Stimulated activated naive CD8-positive, alpha-beta T cell treated with anti-CD3 and anti-CD28 coated beads, Interleukin-15, amount 100 ng/mL, for 72 hours (primary cell): ENCODE data around the gene TMEM250.

ENCODE experiments used
- ATAC-seq: fragments of 150-1000 bp; cut with Tn5 transposase; 2 replicates; pipeline ENCODE4 v1.10.0; 2021; ENCODE audit warnings: mild to moderate bottlenecking, moderate library complexity
- DNase-seq, 2 donors: peaks; one replicate each; pipeline ENCODE4 v3.0.0; 2021 to 2022
- H3K27ac Mint-ChIP-seq, 2 donors: one replicate each; pipeline ENCODE4 v1.8.0; 2022; ENCODE audit warnings: mild to moderate bottlenecking in 2 of 2, mixed read lengths in 2 of 2, moderate library complexity in 2 of 2
- H3K27me3 Mint-ChIP-seq: one replicate; pipeline ENCODE4 v1.8.0; 2022; ENCODE audit warnings: mixed read lengths
- H3K4me1 Mint-ChIP-seq: one replicate; pipeline ENCODE4 v1.8.0; 2022; ENCODE audit warnings: mild to moderate bottlenecking, mixed read lengths
- H3K4me3 Mint-ChIP-seq, 2 donors: one replicate each; pipeline ENCODE4 v1.8.0; 2022; ENCODE audit warnings: mild to moderate bottlenecking in 2 of 2, mixed read lengths in 2 of 2, moderate library complexity in 1 of 2
- H3K9me3 Mint-ChIP-seq, 2 donors: one replicate each; pipeline ENCODE4 v1.8.0; 2022; ENCODE audit warnings: mixed read lengths in 2 of 2

Gene TMEM250

DNA sequence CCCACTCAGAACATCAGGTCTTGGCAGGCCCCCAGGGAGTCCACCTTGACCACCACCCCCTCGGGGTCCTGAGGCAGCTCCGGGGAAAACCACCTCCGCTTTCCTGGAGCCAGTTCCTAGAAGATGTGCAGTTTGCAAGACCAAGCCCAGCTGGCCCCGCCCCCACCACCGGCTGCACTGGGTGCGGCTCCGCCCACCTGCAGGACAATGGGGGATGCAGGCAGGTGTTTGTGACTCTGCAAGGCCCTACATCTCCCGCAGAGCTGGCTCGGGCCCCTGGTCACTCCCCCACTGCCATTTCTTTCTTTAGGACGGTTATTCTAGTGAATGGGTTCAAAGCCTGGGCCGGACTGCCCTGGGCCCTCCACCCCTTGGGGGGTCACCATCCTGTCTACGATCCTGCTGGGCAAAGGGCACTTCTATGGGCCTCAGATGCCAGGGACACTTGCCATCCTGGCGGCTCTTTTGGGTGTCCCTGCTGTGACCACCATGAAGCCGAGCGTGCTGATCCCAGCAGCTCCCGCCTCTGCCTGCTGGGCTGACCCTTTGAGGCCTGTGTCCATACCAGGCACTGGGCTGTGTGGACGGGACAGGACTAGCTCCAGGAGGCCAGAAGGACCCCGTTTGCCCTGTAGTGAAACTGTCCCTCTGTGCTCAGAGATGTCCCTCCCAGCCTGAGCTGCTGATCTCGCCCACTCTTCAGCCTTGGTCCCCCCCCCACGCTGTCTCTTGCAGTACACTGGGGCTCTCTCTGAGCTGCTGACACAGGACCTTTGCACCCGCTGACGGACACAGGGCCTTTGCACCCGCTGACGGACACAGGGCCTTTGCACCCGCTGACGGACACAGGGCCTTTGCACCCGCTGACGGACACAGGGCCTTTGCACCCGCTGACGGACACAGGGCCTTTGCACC, 17.7 kb downstream of the TMEM250 start:
- Mint-ChIP-seq H3K27ac (no peak overlapping the region), H3K27me3 (peaks cover 20% of the 10 kb centered on the region), H3K4me3 (no peak overlapping the region), H3K9me3 (no peaks in the 10 kb centered on the region), H3K4me1 (peaks cover 37% of the 10 kb centered on the region)
- ATAC-seq (no peak), DNase-seq (no peak)

GRCh38 chr9:136099542-136099941, 19.1 kb downstream of the TMEM250 start:
- ATAC-seq (no peak), DNase-seq (no peak)
- no peaks in the 10 kb centered on the region for H3K9me3 Mint-ChIP-seq
- H3K27ac Mint-ChIP-seq: no peak overlapping the region
- H3K4me3 Mint-ChIP-seq: peak overlapping the region in 1 of 2 donors; percentile 11
- H3K4me1 Mint-ChIP-seq: peaks cover 23% of the 10 kb centered on the region
- H3K27me3 Mint-ChIP-seq: peaks cover 20% of the 10 kb centered on the region

DNA sequence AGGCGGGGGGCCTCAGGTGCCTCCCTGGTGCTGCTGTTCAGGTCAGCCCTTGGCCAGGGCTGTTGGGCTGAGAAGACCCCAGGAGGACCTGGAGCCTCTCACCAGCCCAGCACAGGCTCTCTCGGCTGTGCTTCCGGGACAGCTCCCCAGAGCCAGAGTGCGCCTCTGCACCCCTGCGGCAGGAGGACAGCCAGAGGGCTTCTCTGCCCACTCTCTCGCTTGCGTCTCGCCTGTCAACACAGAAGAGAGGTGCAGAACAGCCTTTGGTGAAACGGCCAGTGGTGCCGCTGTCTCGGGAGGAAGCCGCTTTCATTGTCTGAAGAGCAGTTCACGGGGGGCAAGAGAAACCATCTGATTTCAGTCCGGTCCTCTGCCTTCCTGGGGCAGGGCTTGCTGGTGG, 19.8 kb downstream of the TMEM250 start:
- no peak for DNase-seq
- H3K27me3 Mint-ChIP-seq: peaks cover 20% of the 10 kb centered on the region
- H3K4me3 Mint-ChIP-seq: peak overlapping the region; percentile 18 to 74
- H3K27ac Mint-ChIP-seq: peak overlapping the region in 1 of 2 donors; percentile 89
- no peaks in the 10 kb centered on the region for H3K9me3 Mint-ChIP-seq
- ATAC-seq: no peak
- peaks cover 23% of the 10 kb centered on the region for H3K4me1 Mint-ChIP-seq

- Mint-ChIP-seq H3K27me3 (peaks cover 20% of the 10 kb centered on the region), H3K4me1 (peaks cover 29% of the 10 kb centered on the region), H3K27ac (peak overlapping the region in 1 of 2 donors; percentile 12), H3K4me3 (no peak overlapping the region), H3K9me3 (no peaks in the 10 kb centered on the region)
- no peak for ATAC-seq
- no peak for DNase-seq
These were observed 20.5 kb downstream of the TMEM250 start for GRCh38 chr9:136098210-136098609.

GRCh38 chr9:136096505-136097001, 22.1 kb downstream of the TMEM250 start:
- DNase-seq (no peak), ATAC-seq (no peak)
- H3K27ac Mint-ChIP-seq: peak overlapping the region in 1 of 2 donors; percentile 72
- H3K4me3 Mint-ChIP-seq: peak overlapping the region; percentile 61 to 72
- H3K27me3 Mint-ChIP-seq: peaks cover 20% of the 10 kb centered on the region
- H3K9me3 Mint-ChIP-seq: no peaks in the 10 kb centered on the region
- H3K4me1 Mint-ChIP-seq: peaks cover 46% of the 10 kb centered on the region

DNA sequence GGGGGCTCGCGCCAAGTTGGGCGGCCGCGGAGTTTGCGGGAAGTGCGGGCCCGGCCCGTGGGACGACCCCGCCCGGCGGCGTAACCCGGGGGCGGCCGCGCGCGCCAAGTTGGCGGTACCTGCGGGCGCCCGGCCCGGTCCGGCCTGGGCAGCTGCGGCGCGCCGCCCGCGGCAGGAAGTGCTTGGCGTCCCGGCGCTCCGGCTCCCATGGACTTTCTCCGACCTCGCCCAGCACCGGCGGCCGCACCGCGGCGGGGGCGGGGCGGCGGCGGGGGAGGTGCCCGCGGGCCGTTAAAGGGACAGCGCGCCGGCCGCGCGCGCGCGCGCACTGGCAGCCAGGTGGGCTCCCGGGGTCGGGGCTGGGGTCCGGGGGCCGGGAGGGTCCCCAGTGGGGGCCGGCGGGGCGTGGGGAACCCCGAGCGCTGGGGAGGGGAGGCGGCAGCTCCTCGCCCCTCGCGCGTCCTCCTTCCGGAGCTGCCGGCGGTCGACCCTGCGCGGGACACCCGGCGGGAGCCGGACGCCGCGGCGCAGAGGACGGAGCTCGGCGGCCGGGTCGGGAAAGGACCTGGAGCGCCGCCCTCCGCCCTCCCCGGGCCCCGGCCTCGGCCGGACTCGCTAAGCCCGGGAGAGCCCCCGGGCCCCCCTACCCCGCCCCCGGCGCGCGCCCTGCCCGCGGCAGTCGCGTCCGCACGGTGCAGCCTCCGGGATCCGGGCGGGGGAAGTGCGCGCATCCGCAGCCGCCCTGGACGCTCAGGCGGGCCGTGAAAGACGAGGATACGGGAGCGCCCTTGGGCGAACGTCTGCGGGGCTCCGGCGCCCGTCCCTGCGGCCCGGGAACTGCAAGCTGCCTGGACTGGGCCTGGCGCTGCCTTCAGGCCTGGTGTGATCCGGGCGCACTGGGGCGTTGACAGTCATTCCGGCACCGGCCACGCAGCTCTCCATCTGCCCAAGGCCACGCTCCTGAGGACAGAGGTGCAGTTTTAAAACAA, 23.3 kb downstream of the TMEM250 start, which contains the start of gene NACC2:
TSS of gene NACC2 (minus strand) at position 220 of the 989 bp plus-strand sequence. CDS start 44,768 bp downstream, outside the sequence.
- Mint-ChIP-seq H3K27ac (peak within 1 kb of the TSS; percentile 72 to 88), H3K4me3 (peak within 1 kb of the TSS; percentile 80 to 82), H3K27me3 (peaks cover 20% of the 10 kb centered on the region), H3K4me1 (peaks cover 48% of the 10 kb centered on the region), H3K9me3 (no peaks in the 10 kb centered on the region)
- peak; percentile 48 for ATAC-seq
- DNase-seq: no peak

- Mint-ChIP-seq H3K4me1 (peaks cover 49% of the 10 kb centered on the region), H3K27me3 (peaks cover 18% of the 10 kb centered on the region), H3K9me3 (no peaks in the 10 kb centered on the region), H3K4me3 (peak overlapping the region; percentile 80 to 82), H3K27ac (peak overlapping the region; percentile 72 to 88)
- peak; percentile 68 to 79 for DNase-seq
- ATAC-seq: peak; percentile 76
These were observed 24.4 kb downstream of the TMEM250 start for GRCh38 chr9:136093995-136094881.

GRCh38 chr9:136093346-136093986, 25.2 kb downstream of the TMEM250 start:
- Mint-ChIP-seq H3K27me3 (peaks cover 10% of the 10 kb centered on the region), H3K4me3 (peak overlapping the region; percentile 80 to 82), H3K4me1 (peaks cover 43% of the 10 kb centered on the region), H3K9me3 (no peaks in the 10 kb centered on the region), H3K27ac (peak overlapping the region; percentile 54 to 72)
- no peak for DNase-seq
- no peak for ATAC-seq

- no peaks in the 10 kb centered on the region for H3K9me3 Mint-ChIP-seq
- ATAC-seq: no peak
- no peak for DNase-seq
- H3K27me3 Mint-ChIP-seq: peaks cover 4% of the 10 kb centered on the region
- peaks cover 40% of the 10 kb centered on the region for H3K4me1 Mint-ChIP-seq
- no peak overlapping the region for H3K27ac Mint-ChIP-seq
- H3K4me3 Mint-ChIP-seq: peak overlapping the region; percentile 29 to 60
These were observed 25.9 kb downstream of the TMEM250 start for GRCh38 chr9:136092741-136093140.

DNA sequence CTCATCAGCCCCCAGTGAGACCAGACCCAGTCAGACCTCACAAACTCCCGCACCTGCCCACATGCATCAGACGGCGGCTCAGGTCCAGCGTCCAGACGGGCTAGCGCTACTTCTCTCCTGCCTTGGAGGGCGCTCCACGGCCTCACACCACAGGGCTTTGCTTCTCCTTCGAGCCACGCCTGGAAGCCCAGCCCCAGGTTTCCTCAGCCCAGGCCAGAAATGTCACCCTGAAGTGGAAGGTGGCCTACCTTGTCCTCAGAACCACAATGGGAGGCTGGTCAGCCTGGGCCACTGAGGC, 26.4 kb downstream of the TMEM250 start:
- no peak overlapping the region for H3K4me3 Mint-ChIP-seq
- H3K27me3 Mint-ChIP-seq: no peaks in the 10 kb centered on the region
- ATAC-seq (no peak), DNase-seq (no peak)
- H3K9me3 Mint-ChIP-seq: no peaks in the 10 kb centered on the region
- no peak overlapping the region for H3K27ac Mint-ChIP-seq
- H3K4me1 Mint-ChIP-seq: peaks cover 40% of the 10 kb centered on the region

GRCh38 chr9:136091582-136092352, 26.9 kb downstream of the TMEM250 start:
- no peak for DNase-seq
- Mint-ChIP-seq H3K27ac (no peak overlapping the region), H3K4me1 (peaks cover 40% of the 10 kb centered on the region), H3K9me3 (no peaks in the 10 kb centered on the region), H3K27me3 (no peaks in the 10 kb centered on the region), H3K4me3 (no peak overlapping the region)
- ATAC-seq: no peak

- Mint-ChIP-seq H3K4me3 (no peak overlapping the region), H3K4me1 (peaks cover 40% of the 10 kb centered on the region)
- DNase-seq: no peak
These were observed 27.7 kb downstream of the TMEM250 start for GRCh38 chr9:136090768-136091581.

More at GRCh38 chr9:136090768-136091581, 27.7 kb downstream of the TMEM250 start:
- Mint-ChIP-seq H3K9me3 (no peaks in the 10 kb centered on the region), H3K27me3 (no peaks in the 10 kb centered on the region), H3K27ac (no peak overlapping the region)
- ATAC-seq: no peak
